HG03064 (cell line): ENCODE measurements around the gene RNF14.

Experiments
- ATAC-seq: cut with Tn5 transposase; IDR thresholded peaks from one replicate; pipeline ENCODE4 v1.9.1; 2021; ENCODE audit warnings: low read depth; ENCODE audit not compliant: unreplicated experiment

The RNF14 gene

DNA sequence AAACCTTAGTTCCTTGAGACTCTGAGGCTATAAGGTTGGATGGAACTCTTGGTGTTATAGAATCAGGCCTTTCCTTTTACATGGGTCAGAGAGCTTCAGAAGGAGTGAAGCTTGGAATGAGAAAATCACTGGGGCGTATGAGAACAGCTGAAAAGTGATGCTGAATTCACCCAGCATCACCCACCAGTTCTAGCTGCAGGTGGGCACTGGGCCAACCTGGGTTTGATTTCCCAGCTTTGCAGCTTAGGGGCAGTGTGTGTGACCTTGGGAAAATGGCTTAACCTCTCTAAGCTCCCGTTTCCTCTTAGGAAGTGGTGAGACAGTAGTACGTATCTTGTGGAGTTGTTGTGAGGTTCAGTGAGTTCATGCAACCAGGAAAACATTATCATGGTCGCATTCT, 21.6 kb upstream of the RNF14 start:
- no peak for ATAC-seq

GRCh38 chr5:141948812-141949211, 20.1 kb upstream of the RNF14 start:
- ATAC-seq, result no peak

GRCh38 chr5:141949511-141949910, 19.4 kb upstream of the RNF14 start:
- ATAC-seq, result no peak

GRCh38 chr5:141950207-141951005, 18.5 kb upstream of the RNF14 start:
- no peak for ATAC-seq

DNA sequence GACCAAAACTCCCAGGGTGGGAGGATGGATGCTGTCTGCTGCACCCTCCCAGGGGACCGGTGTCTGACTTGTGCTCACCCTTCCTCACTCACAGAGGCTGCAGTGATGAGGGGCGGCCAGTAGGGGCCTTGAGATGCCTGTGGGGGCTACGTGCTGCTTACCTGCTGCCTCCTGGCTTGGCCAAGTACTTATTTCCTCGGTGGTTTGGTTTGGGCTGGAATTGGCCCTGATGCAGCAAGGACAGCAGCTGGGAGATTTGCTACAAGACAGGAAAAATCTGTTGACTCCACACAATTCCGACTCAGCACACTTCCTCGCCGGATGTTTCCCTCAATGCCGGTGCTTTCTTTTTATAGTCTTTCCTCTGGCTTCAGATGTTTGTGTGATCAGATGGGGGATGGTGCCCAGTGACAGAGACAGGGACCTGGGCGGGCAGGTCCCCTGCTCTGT, 17.5 kb upstream of the RNF14 start:
- no peak for ATAC-seq

GRCh38 chr5:141952020-141952419, 16.9 kb upstream of the RNF14 start:
- ATAC-seq, result no peak

GRCh38 chr5:141954194-141954593, 14.7 kb upstream of the RNF14 start:
- ATAC-seq, result no peak

GRCh38 chr5:141957367-141957996, 11.4 kb upstream of the RNF14 start:
- no peak for ATAC-seq

GRCh38 chr5:141958113-141958512, 10.8 kb upstream of the RNF14 start, which contains the start of gene PCDH12:
PCDH12 (minus strand) TSS chr5:141958202; CDS start chr5:141957851, 351 bp downstream.
- ATAC-seq, result no peak

- ATAC-seq, result no peak
Observed at GRCh38 chr5:141958546-141959172, 10.2 kb upstream of the RNF14 start.

DNA sequence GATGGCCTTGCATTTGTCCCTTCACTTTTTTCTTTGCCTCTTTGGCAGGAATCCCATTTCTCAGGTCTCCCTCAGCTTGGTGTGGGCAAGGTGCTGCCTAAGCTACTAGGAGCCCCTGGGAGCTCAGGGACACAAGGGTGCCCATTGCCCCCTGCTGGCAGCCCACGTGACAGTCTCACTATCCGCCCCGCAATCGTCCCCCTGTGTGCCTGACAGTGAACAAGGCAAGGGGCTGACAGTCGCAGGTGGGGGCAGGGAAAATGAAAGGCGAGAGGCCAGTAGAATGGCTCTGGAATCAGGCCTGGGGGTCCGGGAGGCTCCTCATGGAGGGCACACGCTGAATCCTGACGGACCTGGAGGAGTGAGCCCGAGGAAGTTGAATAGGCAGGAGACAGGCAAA, 8.9 kb upstream of the RNF14 start:
- ATAC-seq, result no peak

- peak; percentile 90 for ATAC-seq
Observed at GRCh38 chr5:141960449-141961323, 8.2 kb upstream of the RNF14 start.

DNA sequence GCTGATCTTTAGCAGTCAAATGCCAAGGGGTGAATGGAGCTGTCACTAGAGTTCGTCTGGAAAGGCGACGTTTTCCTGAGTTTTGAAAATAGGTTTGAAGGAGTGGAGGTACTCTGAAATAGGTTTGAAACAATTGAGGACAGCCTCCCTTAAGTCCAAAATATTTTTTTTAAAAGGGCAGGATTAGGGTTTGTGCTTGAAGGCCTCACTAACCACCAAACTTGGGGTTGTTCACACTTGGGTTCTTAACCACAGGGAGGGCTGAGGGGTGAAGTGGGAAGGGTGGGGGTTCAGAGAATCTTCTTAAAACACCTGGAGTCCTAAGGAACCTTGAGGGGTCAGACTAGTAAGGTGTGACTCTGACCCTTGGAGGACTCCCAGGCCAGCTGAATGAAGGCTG, 7.4 kb upstream of the RNF14 start:
- ATAC-seq, result no peak

DNA sequence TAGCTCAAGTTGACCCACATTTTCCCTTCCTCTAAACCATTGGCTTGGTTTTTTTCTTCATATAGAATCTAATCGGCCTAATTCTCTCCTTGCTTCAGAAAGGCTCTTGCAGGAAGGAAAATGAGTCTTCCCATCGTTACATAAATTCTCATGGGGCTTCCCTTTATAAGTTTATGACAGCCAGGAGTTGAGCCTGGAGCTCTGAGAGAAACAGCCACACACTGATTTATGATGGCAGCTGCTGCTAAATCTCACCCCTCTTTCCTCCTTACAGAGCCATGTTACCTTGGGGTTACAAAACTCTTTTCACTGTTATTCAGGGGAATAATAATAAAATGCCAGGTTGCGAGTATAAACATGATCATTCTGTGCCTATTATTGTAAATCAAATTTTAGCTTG, 5.2 kb upstream of the RNF14 start:
- no peak for ATAC-seq

DNA sequence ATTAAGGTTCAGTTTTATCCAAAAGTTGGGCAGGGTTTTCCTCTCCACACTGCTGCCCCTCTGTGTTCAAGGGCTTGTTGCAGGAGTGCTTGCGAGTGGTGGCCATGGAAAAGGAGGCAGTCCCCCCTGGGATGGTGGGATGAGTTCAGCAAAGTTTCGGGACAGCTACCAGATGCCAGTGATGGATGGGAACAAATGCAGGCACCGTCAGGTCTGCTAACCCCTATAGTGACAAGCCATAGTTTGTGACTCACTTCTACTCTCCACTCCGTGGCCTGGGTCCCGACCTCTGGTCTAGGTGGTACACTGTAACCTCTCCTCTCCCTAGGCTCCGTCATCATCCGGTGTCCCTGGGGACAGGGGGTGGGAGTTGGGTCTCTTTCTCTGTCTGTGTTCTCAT, 3.8 kb upstream of the RNF14 start:
- no peak for ATAC-seq

- no peak for ATAC-seq
Observed at GRCh38 chr5:141966275-141966962, 2.5 kb upstream of the RNF14 start.

GRCh38 chr5:141966963-141967333, 2.0 kb upstream of the RNF14 start:
- ATAC-seq, result no peak

GRCh38 chr5:141969783-141970771, 1.2 kb downstream of the RNF14 start:
- peak; percentile 53 for ATAC-seq
